T47D (cell line): ENCODE data around the gene OVCH1.

ENCODE experiments used
- DNase-seq, 2 experiments: peaks; one replicate each; pipeline versions ENCODE4 v3.0.0 to v3.0.0-alpha.2; 2011 to 2012; ENCODE audit warnings: low read depth in 1 of 2, low spot score in 1 of 2
- JUND ChIP-seq: IDR thresholded peaks from 2 replicates; pipeline ENCODE4 v1.6.1; 2012; ENCODE audit warnings: low read depth
- in situ Hi-C: cut with HindIII; loops from 2 replicates; pipeline ENCODE4 v1.10.0; 2016; ENCODE audit warnings: low sequenced_read_pairs, low pct_unique_long_range_greater_than_20kb

OVCH1 gene

GRCh38 chr12:29497588-29497987 is at the start of gene OVCH1:
Gene OVCH1, minus strand, starts transcription at chr12:29497686. Its CDS starts 0 bp downstream, at chr12:29497686.
- TF ChIP-seq JUND = no peak
- DNase-seq = no peak
- in situ Hi-C loops = no loop called here

GRCh38 chr12:29547151-29547632 is 49.7 kb upstream of the OVCH1 start:
- no peak for TF ChIP-seq JUND
- no peak for DNase-seq
- in situ Hi-C loops = no loop called here

- no peak for TF ChIP-seq JUND
- no peak for DNase-seq
- in situ Hi-C loops = no loop called here
Observed at GRCh38 chr12:29546000-29546399, 48.5 kb upstream of the OVCH1 start.

DNA sequence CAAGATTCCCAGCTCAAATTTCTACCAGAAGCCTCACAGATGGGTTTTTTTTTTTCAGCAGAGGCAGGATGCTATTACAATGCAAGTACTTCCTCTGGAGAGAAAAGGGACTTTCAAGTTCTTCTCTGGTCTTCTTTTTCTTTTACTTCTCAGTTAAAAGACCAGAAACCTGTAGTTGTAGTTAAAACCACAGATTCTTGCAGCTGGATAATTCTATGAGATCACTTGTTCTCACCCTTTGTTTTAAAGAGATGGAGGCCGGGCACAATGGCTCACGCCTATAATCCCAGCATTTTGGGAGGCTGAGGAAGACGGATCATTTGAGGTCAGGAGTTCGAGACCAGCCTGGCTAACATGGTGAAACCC is 47.6 kb upstream of the OVCH1 start:
- TF ChIP-seq JUND = no peak
- in situ Hi-C loops = no loop called here
- DNase-seq = no peak

GRCh38 chr12:29544428-29545101 is 47.1 kb upstream of the OVCH1 start:
- no peak for TF ChIP-seq JUND
- no peak for DNase-seq
- in situ Hi-C loops = no loop called here

DNA sequence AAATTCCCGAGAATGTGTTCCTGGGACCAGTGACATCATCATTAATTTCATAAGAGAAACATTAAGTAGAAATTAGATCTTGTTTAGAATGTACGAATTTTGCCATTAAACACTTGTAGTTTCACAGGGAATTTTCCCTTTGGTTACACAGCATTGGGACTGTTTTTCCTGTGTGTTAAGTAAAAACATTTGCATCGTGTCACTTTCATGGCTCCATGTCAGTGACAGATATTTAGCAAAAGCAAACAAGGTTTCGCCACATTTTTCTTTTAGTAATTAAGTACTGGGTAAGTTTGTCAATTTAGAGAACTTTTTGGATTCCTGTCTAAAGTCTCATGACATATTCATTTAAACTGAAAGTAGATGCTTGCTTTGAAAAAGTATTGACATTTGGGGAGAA is 45.5 kb upstream of the OVCH1 start:
- DNase-seq = no peak
- in situ Hi-C loops = no loop called here

GRCh38 chr12:29537298-29537697 is 39.8 kb upstream of the OVCH1 start:
- no peak for TF ChIP-seq JUND
- in situ Hi-C loops = no loop called here
- no peak for DNase-seq

More for the DNA sequence above, 45.5 kb upstream of the OVCH1 start:
- no peak for TF ChIP-seq JUND

GRCh38 chr12:29534935-29535334 is 37.4 kb upstream of the OVCH1 start:
- in situ Hi-C loops = no loop called here
- no peak for DNase-seq
- no peak for TF ChIP-seq JUND

DNA sequence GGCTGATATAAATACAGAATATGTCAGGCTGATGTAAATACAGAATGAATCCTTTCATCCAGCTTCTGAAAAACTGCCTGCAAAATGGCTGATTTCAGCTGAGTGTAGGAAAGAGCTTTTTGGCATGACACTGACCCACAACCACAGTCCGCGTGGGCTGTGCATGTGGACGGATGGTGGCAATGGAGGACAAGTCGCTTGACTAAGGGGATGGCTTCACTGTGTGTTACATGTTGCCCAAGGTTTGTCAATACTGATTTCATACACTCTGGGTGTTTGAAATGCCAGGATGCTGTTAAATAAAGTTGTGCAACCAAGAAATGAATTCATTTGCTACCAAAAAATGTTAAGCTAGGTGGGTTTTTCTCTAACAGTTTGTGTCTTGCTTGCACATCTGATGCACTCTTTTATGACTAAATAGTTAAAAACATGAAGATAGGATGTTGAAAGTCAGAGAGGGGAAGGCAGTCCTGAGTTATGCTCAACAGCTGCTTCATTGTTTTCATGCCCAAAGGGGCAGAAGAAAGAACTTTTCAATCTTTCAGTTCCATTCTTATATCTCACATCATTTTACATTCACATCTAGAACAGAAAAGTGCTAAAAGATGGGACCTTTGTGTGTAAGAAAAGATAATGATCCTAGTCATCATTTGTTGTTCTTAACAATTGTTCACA is 36.5 kb upstream of the OVCH1 start:
- no peak for TF ChIP-seq JUND

DNA sequence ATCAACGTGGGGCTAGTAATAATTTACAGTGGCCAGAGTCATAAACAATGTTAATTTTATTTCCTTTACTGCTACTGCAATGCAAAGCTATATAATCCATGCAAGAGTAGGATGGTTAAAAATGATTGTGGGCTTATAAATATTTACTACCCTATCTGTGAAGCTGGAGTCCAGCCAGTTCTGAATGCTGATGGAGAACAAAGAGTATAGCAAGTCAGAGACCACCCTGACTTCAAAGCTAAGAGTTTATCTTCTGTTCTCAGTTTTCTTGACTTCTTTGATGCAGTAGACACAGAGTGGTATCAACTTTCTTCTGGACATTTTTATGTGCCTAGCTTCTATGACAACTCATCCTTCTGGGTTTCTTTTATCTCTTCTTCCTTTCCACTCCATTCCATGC is 34.0 kb upstream of the OVCH1 start:
- TF ChIP-seq JUND = no peak
- in situ Hi-C loops = no loop called here
- no peak for DNase-seq

More for the DNA sequence above, 36.5 kb upstream of the OVCH1 start:
- no peak for DNase-seq
- in situ Hi-C loops = no loop called here

GRCh38 chr12:29530436-29530835 is 33.0 kb upstream of the OVCH1 start:
- in situ Hi-C loops = no loop called here
- no peak for TF ChIP-seq JUND
- peak in 1 of 2 experiments; percentile 5 for DNase-seq

DNA sequence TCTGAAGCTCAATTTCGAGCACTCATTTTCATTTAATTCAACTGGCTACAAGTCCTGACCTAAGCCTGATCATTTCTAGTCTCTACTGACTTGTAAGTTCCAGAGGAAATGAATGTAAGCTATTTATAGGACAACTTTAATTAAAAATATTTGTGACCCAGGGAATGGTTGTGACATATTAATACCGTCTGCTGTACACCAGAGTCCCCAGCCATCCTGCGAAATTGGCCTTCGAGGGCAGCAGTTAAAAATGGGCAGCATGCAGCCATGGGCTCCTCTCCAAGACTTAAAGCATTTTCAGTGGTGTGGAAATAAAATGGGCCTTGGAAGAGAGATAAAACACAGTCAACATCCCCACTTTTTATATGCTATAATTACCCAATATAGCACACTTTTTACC is 30.7 kb upstream of the OVCH1 start:
- DNase-seq = no peak
- in situ Hi-C loops = no loop called here
- no peak for TF ChIP-seq JUND

- no peak for DNase-seq
- TF ChIP-seq JUND = no peak
- in situ Hi-C loops = no loop called here
Observed at GRCh38 chr12:29521951-29522350, 24.5 kb upstream of the OVCH1 start.
